Adrenal gland (tissue), 5 donors: Measurements from ENCODE around the gene SMARCE1.

Source experiments
- CTCF ChIP-seq, 6 experiments: fragments of 450-650 bp in 4 of 6; fragments of 200-600 bp in 2 of 6; sonication (generic) in 1 of 6; IDR thresholded peaks; 1 replicate in 5 of 6; 2 replicates in 1 of 6; pipeline versions ENCODE4 v1.5.1 to v1.8.0; 2016 to 2021; ENCODE audit warnings: antibody characterized with exemption in 6 of 6, mild to moderate bottlenecking in 2 of 6, moderate library complexity in 1 of 6
- POLR2A ChIP-seq, 2 donors: fragments of 450-650 bp; IDR thresholded peaks; one replicate each; pipeline ENCODE4 v1.6.1; 2017; ENCODE audit warnings: antibody characterized with exemption in 2 of 2, mild to moderate bottlenecking in 2 of 2, moderate library complexity in 1 of 2
- donor health status: DM: no; HTN: no; CAD: no.

- no peak for TF ChIP-seq POLR2A (IDR thresholded peaks at IDR 0.05)
- TF ChIP-seq CTCF (IDR thresholded peaks at IDR 0.05) = no peak
Measured at GRCh38 chr17:40664582-40665333, 17.1 kb upstream of the SMARCE1 start, which contains the start of gene KRT222.
